Thyroid gland (tissue), 4 donors: ENCODE data around the gene ANKDD1B. TPM values are rescaled to one million over a fixed set of nuclear protein-coding genes. Genes with fewer than 3 reads are reported as not detected.

Experiments
- DNase-seq, 2 donors: peaks; one replicate each; pipeline ENCODE4 v3.0.0-alpha.2; 2019
- H3K27ac ChIP-seq, 3 donors: fragments of 200-600 bp; sonication (generic); 1 replicate in 2 of 3; 2 replicates in 1 of 3; pipeline ENCODE4 v1.5.1; 2016 to 2019; ENCODE audit warnings: mild to moderate bottlenecking in 1 of 3, moderate library complexity in 1 of 3
- H3K27me3 ChIP-seq: fragments of 200-600 bp; sonication (generic); one replicate; pipeline ENCODE4 v1.5.1; 2019
- H3K36me3 ChIP-seq, 2 donors: fragments of 200-600 bp; sonication (generic); one replicate each; pipeline ENCODE4 v1.5.1; 2016 to 2019
- H3K4me1 ChIP-seq, 2 donors: fragments of 200-600 bp; sonication (generic); one replicate each; pipeline ENCODE4 v1.5.1; 2017 to 2019
- H3K4me3 ChIP-seq, 3 donors: fragments of 200-600 bp; sonication (generic); replicated peaks in 1 of 3; 1 replicate in 2 of 3; 2 replicates in 1 of 3; pipeline ENCODE4 v1.5.1; 2016; ENCODE audit warnings: mild to moderate bottlenecking in 1 of 3
- H3K9me3 ChIP-seq: fragments of 200-600 bp; sonication (generic); one replicate; pipeline ENCODE4 v1.5.1; 2017
- POLR2A ChIP-seq, 2 donors: fragments of 450-650 bp; IDR thresholded peaks; one replicate each; pipeline ENCODE4 v1.6.1; 2017; ENCODE audit warnings: antibody characterized with exemption in 2 of 2, mild to moderate bottlenecking in 2 of 2, moderate library complexity in 1 of 2
- WGBS, 2 donors: methylation state at CpG; one replicate each; pipeline ENCODE4 v1.1.5; 2017; 5-methylcytosine and 5-hydroxymethylcytosine counted together
- intact Hi-C: fragments of 100-400 bp; cut with DNase I; formaldehyde crosslinking; loops from one replicate; pipeline ENCODE4 v1.15.1; 2023
- total RNA-seq, 4 donors: library from RNA; depleted of rRNA; stranded (reverse); fragments of >200 nt; gene quantifications; one replicate each; pipeline ENCODE4 v1.2.3, GENCODE V29; 2016
- TF ChIP-seq, protein P1 (sequence below), 6 experiments: fragments of 200-600 bp in 3 of 6; fragments of 450-650 bp in 3 of 6; sonication (generic) in 3 of 6; IDR thresholded peaks; one replicate each; pipeline ENCODE4 v1.5.1; 2016 to 2019; ENCODE audit warnings: antibody characterized with exemption in 6 of 6, mild to moderate bottlenecking in 2 of 6, inconsistent platforms in 1 of 6, moderate library complexity in 1 of 6

The ANKDD1B gene
- total RNA-seq, 4 donors from 2014 or later = 1.1 to 1.7 TPM; not detected in 2

DNA sequence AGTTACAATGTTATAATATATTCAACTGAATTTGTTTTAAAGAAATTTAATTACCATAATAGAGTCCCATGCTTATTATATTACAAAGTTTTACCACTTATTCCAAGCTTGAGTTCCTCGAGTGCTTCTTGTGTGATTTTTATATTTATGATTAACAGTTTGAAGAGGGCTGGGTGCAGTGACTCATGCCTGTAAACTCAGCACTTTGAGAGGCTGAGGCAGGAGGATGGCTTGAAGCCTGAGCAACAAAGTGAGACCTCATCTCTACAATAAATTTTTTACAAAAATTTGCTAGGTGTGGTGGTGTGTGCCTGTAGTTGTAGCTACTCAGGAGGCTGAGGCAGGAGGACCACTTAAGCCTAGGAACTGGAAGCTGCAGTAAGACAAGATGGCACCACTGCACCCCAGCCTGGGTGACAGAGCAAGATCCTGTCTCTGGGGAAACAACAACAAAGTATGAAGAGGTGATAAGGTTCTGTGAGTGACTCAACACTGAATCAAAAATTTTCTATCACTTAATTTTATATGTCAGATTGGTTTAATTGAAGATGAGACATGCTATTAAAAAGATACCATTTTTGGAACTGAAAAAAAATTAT lies 96.8 kb downstream of the ANKDD1B start:
- Histone ChIP-seq H3K4me1 (no peaks in the 10 kb centered on the region), H3K36me3 (peaks cover 0 to 8% of the 10 kb centered on the region in 2 donors), H3K4me3 (no peak overlapping the region), H3K27me3 (no peaks in the 10 kb centered on the region), H3K9me3 (no peaks in the 10 kb centered on the region), H3K27ac (no peak overlapping the region)
- intact Hi-C loops = no loop called here
- no peak for DNase-seq
- WGBS, 2 donors = 81 to 85% methylated on average over 1 of the region's 1 CpG
- TF ChIP-seq, protein P1, sequence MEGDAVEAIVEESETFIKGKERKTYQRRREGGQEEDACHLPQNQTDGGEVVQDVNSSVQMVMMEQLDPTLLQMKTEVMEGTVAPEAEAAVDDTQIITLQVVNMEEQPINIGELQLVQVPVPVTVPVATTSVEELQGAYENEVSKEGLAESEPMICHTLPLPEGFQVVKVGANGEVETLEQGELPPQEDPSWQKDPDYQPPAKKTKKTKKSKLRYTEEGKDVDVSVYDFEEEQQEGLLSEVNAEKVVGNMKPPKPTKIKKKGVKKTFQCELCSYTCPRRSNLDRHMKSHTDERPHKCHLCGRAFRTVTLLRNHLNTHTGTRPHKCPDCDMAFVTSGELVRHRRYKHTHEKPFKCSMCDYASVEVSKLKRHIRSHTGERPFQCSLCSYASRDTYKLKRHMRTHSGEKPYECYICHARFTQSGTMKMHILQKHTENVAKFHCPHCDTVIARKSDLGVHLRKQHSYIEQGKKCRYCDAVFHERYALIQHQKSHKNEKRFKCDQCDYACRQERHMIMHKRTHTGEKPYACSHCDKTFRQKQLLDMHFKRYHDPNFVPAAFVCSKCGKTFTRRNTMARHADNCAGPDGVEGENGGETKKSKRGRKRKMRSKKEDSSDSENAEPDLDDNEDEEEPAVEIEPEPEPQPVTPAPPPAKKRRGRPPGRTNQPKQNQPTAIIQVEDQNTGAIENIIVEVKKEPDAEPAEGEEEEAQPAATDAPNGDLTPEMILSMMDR (IDR thresholded peaks at IDR 0.05) = no peak
- no peak for TF ChIP-seq POLR2A (IDR thresholded peaks at IDR 0.05)

DNA sequence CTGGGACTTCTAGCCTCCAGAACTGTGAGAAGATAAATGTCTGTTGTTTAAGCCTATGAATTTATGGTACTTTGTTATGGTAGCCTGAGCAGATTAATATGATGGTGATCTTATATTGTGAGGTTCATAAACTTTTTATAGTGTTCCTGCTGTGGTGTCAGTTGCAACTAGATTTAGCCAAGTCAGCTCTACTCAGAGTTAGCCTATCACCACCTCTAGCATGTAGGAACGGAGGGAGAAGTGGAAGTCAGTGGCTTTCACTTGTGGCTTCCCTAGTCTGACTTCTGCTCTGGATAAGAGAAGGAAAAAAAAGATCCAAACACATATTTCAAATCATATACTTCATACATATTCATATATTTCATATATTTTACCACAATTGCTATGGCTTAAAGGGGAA lies 99.4 kb downstream of the ANKDD1B start:
- intact Hi-C loops = no loop called here
- H3K4me3 ChIP-seq = no peak overlapping the region
- H3K36me3 ChIP-seq = no peaks in the 10 kb centered on the region
- 91 to 92% methylated on average over 1 of the region's 1 CpG for WGBS, 2 donors
- H3K4me1 ChIP-seq = no peaks in the 10 kb centered on the region
- no peak for TF ChIP-seq POLR2A (IDR thresholded peaks at IDR 0.05)
- TF ChIP-seq, protein P1 (IDR thresholded peaks at IDR 0.05) = no peak
- no peak for DNase-seq
- H3K27ac ChIP-seq = no peak overlapping the region
- H3K9me3 ChIP-seq = no peaks in the 10 kb centered on the region
- no peaks in the 10 kb centered on the region for H3K27me3 ChIP-seq

DNA sequence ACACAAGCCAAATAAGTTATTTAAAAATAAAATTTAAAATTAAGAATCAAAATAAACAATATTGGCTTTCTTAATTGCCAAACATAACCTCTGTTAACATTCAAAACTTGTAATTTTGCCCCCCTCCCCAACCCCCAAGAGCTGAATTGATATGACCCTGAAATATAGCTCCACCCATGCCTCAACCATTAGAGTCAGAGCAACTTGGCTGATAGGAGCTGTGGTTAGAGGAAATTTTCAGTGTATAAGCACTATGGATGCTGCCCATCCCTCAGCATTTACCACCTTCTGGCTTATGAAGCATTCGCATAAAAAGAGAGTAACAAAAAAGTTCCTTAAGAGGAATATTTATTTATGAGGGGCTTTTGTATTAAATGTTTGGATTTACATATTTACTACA lies 99.9 kb downstream of the ANKDD1B start:
- no peaks in the 10 kb centered on the region for H3K9me3 ChIP-seq
- H3K4me1 ChIP-seq = peaks cover 0 to 3% of the 10 kb centered on the region in 2 donors
- H3K27ac ChIP-seq = no peak overlapping the region
- H3K27me3 ChIP-seq = no peaks in the 10 kb centered on the region
- 96 to 98% methylated on average over 1 of the region's 1 CpG for WGBS, 2 donors
- intact Hi-C loops = no loop called here
- no peak for TF ChIP-seq POLR2A (IDR thresholded peaks at IDR 0.05)
- TF ChIP-seq, protein P1 (IDR thresholded peaks at IDR 0.05) = no peak
- DNase-seq = no peak
- no peak overlapping the region for H3K4me3 ChIP-seq
- no peaks in the 10 kb centered on the region for H3K36me3 ChIP-seq

DNA sequence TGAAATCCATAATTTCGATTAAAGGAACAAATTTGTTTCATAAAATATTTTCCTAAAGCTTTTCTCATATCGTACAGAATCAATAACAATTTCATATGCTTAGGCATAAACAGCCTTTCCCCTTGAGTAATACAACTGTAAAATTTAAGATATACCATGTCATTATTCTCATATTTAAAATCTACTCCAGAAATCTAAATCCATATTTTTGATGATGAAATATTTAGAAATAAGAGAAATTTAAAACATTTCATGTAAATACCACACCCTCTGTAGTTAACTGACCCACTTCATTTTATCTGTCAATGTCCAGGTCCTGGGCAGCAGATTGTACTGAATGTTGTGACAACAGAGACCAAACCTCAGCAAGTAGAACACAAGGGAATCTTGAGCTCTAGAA lies 100.8 kb downstream of the ANKDD1B start:
- intact Hi-C loops = no loop called here
- 96 to 97% methylated on average over 2 of the region's 2 CpGs for WGBS, 2 donors
- H3K27me3 ChIP-seq = no peaks in the 10 kb centered on the region
- TF ChIP-seq POLR2A (IDR thresholded peaks at IDR 0.05) = no peak
- TF ChIP-seq, protein P1 (IDR thresholded peaks at IDR 0.05) = no peak
- H3K27ac ChIP-seq = no peak overlapping the region
- no peaks in the 10 kb centered on the region for H3K36me3 ChIP-seq
- peaks cover 4 to 9% of the 10 kb centered on the region in 2 donors for H3K4me1 ChIP-seq
- H3K4me3 ChIP-seq = no peak overlapping the region
- DNase-seq = no peak
- H3K9me3 ChIP-seq = no peaks in the 10 kb centered on the region

DNA sequence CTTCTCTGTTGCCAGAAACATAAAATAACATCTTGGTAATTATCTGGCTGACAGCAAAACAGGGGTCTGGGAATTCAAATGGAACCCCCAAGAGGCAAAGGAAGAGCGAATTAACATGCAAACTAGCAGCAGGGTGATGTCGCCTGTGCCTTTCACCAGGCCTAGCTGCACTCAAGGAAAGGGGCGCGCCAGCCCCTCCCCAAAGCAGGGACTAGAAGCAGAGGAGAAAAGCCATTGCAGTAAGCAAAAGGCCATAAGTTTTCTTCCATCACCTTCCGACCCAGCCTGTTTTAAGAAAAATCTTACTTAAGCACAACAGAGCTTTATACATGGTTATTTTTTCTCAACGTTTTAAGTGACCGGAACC lies 105.4 kb downstream of the ANKDD1B start:
- Histone ChIP-seq H3K27me3 (no peaks in the 10 kb centered on the region), H3K9me3 (no peaks in the 10 kb centered on the region), H3K36me3 (no peaks in the 10 kb centered on the region), H3K27ac (peak overlapping the region; percentile 29 to 69 (median 62)), H3K4me3 (peak overlapping the region; percentile 52 to 75 (median 74)), H3K4me1 (peaks cover 4 to 9% of the 10 kb centered on the region in 2 donors)
- intact Hi-C loops = no loop called here
- WGBS, 2 donors = 0 to 1% methylated on average over 7 of the region's 7 CpGs
- DNase-seq = peak in 1 of 2 donors; percentile 10
- TF ChIP-seq, protein P1 (IDR thresholded peaks at IDR 0.05) = no peak
- TF ChIP-seq POLR2A (IDR thresholded peaks at IDR 0.05) = no peak
